Esophagus (tissue), 2 donors: ENCODE data around the gene PSTK. TPM values are rescaled to one million over a fixed set of nuclear protein-coding genes. Genes with fewer than 3 reads are reported as not detected.

Experiments used
- H3K27ac ChIP-seq, 2 donors: one replicate each; pipeline ENCODE4 v1.5.1; 2013; ENCODE audit warnings: low read depth in 2 of 2, mild to moderate bottlenecking in 2 of 2, inconsistent platforms in 1 of 2, low read length in 1 of 2, moderate library complexity in 1 of 2
- H3K27me3 ChIP-seq, 2 donors: one replicate each; pipeline ENCODE4 v1.6.1; 2013; ENCODE audit warnings: low read length in 2 of 2, control low read depth in 1 of 2, mild to moderate bottlenecking in 1 of 2; ENCODE audit not compliant: insufficient read depth in 2 of 2, control insufficient read depth in 1 of 2
- H3K36me3 ChIP-seq, 2 donors: one replicate each; pipeline ENCODE4 v1.6.1; 2013; ENCODE audit warnings: low read length in 1 of 2; ENCODE audit not compliant: control insufficient read depth in 2 of 2, insufficient read depth in 2 of 2
- H3K4me1 ChIP-seq, 2 donors: one replicate each; pipeline ENCODE4 v1.6.1; 2013; ENCODE audit warnings: low read length in 1 of 2; ENCODE audit not compliant: control insufficient read depth in 2 of 2, insufficient read depth in 2 of 2
- H3K4me3 ChIP-seq, 2 donors: one replicate each; pipeline ENCODE4 v1.5.1; 2013; ENCODE audit warnings: low read length in 2 of 2, mild to moderate bottlenecking in 2 of 2, low read depth in 1 of 2, moderate library complexity in 1 of 2
- H3K9me3 ChIP-seq, 2 donors: one replicate each; pipeline ENCODE4 v1.6.1; 2013; ENCODE audit warnings: mild to moderate bottlenecking in 2 of 2, low read depth in 1 of 2, low read length in 1 of 2, moderate library complexity in 1 of 2; ENCODE audit not compliant: control insufficient read depth in 2 of 2, insufficient read depth in 1 of 2
- WGBS, 2 donors: extraction: QIAGEN DNeasy Blood & Tissue Kit; methylation state at CpG; one replicate each; pipeline ENCODE4 v1.1.7; 2013; 5-methylcytosine and 5-hydroxymethylcytosine counted together
- polyA plus RNA-seq, 2 donors: library from polyadenylated mRNA; stranded (reverse); fragments of 200-250 nt; gene quantifications; one replicate each; pipeline ENCODE4 v1.2.3, GENCODE V29; 2013
- donor health status: healthy with polysubstance abuse.
- donor health status: Bipolar disorder and iron deficiency.

PSTK gene
- polyA plus RNA-seq, 2 donors, result 2.7 to 2.9 TPM

DNA sequence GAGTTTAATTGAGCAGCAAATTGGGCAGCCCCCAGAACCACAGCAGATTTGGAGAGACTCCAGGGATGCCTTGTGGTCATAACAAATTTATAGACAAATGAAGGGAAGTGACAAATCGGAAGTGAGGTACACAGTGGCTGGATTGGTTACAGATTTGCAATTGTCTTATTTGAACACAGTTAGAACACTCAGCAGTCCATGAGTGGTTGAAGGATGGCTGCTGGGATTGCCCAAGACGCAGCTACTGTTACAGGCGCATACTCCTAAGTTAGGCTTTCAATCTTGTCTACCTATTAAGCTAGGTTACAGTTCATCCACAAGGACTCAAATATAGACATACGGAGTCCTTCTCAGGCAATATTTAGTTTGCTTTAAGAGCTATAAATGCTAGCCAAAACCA, 36.0 kb downstream of the PSTK start:
- H3K4me1 ChIP-seq, result peaks cover 3 to 6% of the 10 kb centered on the region in 2 donors
- H3K27me3 ChIP-seq, result no peaks in the 10 kb centered on the region
- no peak overlapping the region for H3K4me3 ChIP-seq
- H3K9me3 ChIP-seq, result no peaks in the 10 kb centered on the region
- H3K27ac ChIP-seq, result no peak overlapping the region
- 94 to 96% methylated on average over 4 of the region's 4 CpGs for WGBS, 2 donors
- H3K36me3 ChIP-seq, result no peaks in the 10 kb centered on the region

DNA sequence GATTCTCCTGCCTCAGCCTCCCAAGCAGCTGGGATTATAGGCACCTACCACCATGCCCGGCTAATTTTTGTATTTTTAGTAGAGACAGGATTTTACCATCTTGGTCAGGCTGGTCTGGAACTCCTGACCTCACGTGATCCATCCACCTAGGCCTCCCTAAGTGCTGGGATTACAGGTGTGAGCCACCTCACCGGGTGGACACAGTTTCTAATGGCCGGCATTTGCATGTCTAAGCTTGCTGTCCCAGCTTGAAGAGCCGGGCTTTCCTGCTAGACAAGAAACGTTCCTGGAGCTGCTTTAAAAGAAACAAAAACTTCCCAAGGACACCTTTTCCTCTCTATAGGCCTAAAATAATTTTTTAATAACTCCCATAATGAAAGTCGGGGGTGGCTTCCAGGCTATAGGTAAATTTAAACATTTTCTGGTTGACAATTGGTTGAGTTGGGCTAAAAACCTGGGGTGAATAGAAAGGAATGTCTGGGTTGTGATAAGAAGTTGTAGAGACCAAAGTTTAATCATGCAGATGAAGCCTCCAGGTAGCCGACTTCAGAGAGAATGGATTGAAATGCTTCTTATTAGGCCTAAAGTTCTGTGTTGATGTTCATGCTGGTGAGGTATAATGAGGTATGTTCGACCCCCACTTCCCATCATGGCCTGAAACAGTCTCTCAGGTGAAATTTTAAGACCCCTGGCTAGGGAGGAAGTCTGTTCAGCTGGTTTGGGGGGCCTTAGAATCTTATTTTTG, 37.4 kb downstream of the PSTK start:
- Histone ChIP-seq H3K27ac (peak overlapping the region in 1 of 2 donors; percentile 77), H3K36me3 (no peaks in the 10 kb centered on the region), H3K4me1 (peaks cover 3 to 6% of the 10 kb centered on the region in 2 donors), H3K27me3 (no peaks in the 10 kb centered on the region), H3K9me3 (no peaks in the 10 kb centered on the region), H3K4me3 (no peak overlapping the region)
- WGBS, 2 donors, result 60 to 63% methylated on average over 9 of the region's 9 CpGs

DNA sequence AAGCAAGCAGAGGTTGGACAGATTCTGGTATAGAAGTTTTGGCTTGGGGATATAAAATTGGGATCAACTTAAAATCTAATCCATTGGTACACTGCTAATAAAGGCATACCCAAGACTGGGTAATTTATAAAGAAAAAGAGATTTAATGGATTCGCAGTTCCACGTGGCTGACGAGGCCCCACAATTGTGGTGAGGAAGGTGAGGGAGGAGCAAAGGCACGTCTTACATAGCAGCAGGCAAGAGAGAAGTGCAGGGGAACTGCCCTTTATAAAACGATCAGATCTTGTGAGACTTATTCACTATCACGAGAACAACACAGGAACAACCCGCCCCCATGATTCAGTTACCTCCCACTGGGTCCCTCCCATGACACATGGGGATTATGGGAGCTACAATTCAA, 38.3 kb downstream of the PSTK start:
- 87 to 88% methylated on average over 7 of the region's 7 CpGs for WGBS, 2 donors
- peaks cover under 1 to 4% of the 10 kb centered on the region in 2 donors for H3K4me1 ChIP-seq
- no peak overlapping the region for H3K4me3 ChIP-seq
- no peaks in the 10 kb centered on the region for H3K9me3 ChIP-seq
- no peaks in the 10 kb centered on the region for H3K27me3 ChIP-seq
- no peaks in the 10 kb centered on the region for H3K36me3 ChIP-seq
- H3K27ac ChIP-seq, result no peak overlapping the region

DNA sequence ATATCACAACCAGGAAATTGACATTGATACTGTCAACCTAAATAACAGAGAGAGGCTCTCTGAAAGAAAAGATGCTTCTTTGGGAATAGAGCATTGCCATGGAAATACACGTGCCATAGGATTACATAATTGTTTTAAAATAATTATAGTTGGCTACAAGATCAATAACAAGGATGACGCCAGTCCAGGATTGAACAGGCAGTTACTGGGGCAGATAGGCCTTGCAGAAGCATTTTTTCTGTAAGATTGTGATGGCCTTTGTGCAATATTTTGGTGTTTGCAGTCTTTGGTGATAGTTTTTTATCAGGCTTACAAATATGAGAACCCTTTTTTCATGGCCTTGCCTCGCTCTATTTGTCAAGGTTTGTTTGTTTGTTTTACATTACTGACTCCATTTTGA, 39.1 kb downstream of the PSTK start:
- no peaks in the 10 kb centered on the region for H3K9me3 ChIP-seq
- no peaks in the 10 kb centered on the region for H3K4me1 ChIP-seq
- no peak overlapping the region for H3K4me3 ChIP-seq
- H3K27me3 ChIP-seq, result no peaks in the 10 kb centered on the region
- no peak overlapping the region for H3K27ac ChIP-seq
- 76 to 87% methylated on average over 3 of the region's 3 CpGs for WGBS, 2 donors
- no peaks in the 10 kb centered on the region for H3K36me3 ChIP-seq

DNA sequence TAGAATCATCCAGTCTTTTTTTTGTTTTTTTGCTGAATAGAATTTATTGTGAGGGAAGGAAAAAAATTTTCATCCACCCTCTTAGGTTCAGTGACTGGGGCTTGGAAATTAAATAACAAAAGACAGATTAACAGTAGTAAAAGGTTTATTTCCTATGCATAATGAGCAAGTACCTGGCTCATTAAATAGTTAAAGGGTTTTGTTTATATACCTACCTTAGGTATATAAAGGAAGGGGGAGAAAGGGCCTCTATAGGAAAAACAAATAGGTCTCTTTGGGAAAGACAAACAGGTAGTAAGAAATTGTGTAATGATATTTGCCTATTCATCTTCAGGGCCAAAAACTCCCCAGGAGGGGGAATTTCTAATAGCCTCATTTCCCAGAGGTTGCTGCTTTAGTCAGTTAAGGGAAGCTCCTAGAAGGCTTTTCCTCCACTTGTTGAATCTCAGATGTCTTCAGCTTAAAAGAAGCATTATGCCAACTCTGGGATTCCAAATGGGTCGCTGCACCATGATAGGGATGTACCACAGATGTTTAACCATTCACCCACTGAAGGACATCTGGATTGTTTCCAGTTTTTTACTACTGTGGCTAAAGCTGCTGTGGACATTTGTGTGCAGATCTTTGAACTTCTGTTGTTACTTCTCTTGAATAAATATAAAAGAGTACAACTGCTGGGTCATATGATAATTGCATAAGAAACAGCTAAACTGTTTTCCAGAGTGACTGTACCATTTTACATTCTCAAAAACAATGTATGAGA, 39.9 kb downstream of the PSTK start:
- WGBS, 2 donors, result 57 to 79% methylated on average over 1 of the region's 1 CpG
- Histone ChIP-seq H3K27me3 (no peaks in the 10 kb centered on the region), H3K4me1 (no peaks in the 10 kb centered on the region), H3K4me3 (no peak overlapping the region), H3K9me3 (no peaks in the 10 kb centered on the region), H3K36me3 (no peaks in the 10 kb centered on the region), H3K27ac (no peak overlapping the region)

DNA sequence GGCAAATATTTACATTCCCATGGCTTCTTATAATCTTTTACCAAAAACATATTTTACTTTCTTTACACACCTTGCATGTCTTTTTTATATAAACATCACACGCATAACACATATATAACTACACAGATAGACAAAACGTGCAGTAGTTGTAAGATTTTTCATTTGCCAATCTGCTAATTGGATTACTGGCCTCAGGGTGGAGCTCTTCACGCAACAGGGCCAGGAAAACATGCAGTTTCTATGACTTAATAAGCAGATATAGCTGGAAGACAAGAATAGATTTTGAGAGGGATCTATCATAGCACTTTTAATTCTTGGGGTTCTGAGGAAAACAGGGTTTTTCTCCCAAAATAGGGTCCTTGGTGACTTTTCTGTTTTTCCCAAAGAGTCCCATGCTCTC, 41.3 kb downstream of the PSTK start:
- Histone ChIP-seq H3K4me3 (no peak overlapping the region), H3K27ac (no peak overlapping the region), H3K9me3 (no peaks in the 10 kb centered on the region), H3K36me3 (no peaks in the 10 kb centered on the region), H3K4me1 (no peaks in the 10 kb centered on the region), H3K27me3 (no peaks in the 10 kb centered on the region)
- 65% methylated on average over 3 of the region's 3 CpGs for WGBS, 2 donors

DNA sequence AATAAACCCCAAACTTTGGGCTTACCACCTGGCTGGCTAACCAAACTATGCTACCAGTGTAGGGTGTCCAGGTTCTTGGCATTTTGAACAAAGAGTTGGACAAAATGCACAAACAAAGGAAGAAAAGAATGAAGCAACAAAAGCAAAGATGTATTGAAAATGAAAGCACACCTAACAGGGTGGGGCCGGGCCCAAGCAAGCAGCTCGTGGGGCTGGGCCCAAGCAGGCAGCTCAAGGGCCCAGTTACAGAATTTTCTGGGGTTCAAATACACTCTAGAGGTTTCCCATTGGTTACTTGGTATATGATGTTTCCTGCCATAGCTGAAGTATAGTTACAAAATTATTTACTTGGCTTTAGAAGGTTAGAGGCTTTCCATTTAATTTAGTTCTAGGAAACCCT, 44.3 kb downstream of the PSTK start:
- WGBS, 2 donors, result 71 to 72% methylated on average over 2 of the region's 2 CpGs
- H3K36me3 ChIP-seq, result no peaks in the 10 kb centered on the region
- no peaks in the 10 kb centered on the region for H3K4me1 ChIP-seq
- H3K27me3 ChIP-seq, result no peaks in the 10 kb centered on the region
- no peak overlapping the region for H3K4me3 ChIP-seq
- H3K9me3 ChIP-seq, result no peaks in the 10 kb centered on the region
- no peak overlapping the region for H3K27ac ChIP-seq

DNA sequence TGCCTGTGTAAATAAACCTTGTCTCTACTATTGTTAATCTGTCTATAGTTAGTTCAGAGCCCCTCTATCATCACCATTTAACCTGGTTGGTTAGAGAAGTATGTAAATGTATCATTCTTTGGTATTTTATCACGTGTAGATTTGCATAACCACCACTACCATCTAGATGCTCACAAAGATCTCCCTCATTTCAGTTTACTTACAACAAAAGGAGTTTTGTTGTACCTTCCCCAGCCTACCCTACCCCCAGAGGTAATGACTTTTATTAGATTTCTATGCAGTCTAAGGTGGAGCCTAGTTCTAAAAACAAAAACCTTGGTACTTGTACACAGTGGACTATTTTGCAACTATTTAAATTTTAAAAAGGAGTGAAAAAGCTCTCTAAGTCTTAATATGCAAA, 46.1 kb downstream of the PSTK start:
- Histone ChIP-seq H3K36me3 (no peaks in the 10 kb centered on the region), H3K9me3 (no peaks in the 10 kb centered on the region), H3K27ac (no peak overlapping the region), H3K4me1 (no peaks in the 10 kb centered on the region), H3K27me3 (no peaks in the 10 kb centered on the region), H3K4me3 (no peak overlapping the region)
- 59 to 61% methylated on average over 1 of the region's 1 CpG for WGBS, 2 donors

DNA sequence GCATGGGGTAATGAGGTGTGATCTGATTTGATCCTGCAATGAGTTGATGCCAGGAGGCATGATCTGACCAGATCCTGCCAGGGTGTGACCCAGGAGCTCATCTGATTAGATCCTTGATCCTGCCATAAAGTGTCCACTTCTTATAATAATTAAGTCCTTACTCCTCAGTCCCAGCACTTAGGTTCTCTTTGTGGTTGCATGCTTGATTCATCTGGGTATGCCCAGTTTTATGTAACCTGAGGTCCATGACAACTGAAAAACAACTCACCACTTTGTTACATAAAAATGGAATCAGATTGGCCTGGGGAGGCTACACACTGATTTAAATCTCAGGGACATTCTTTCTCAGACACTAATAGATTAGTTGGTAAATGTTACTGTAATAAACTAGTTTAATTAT, 47.7 kb downstream of the PSTK start:
- no peak overlapping the region for H3K4me3 ChIP-seq
- H3K4me1 ChIP-seq, result no peaks in the 10 kb centered on the region
- H3K36me3 ChIP-seq, result no peaks in the 10 kb centered on the region
- H3K27me3 ChIP-seq, result no peaks in the 10 kb centered on the region
- H3K9me3 ChIP-seq, result no peaks in the 10 kb centered on the region
- H3K27ac ChIP-seq, result no peak overlapping the region

DNA sequence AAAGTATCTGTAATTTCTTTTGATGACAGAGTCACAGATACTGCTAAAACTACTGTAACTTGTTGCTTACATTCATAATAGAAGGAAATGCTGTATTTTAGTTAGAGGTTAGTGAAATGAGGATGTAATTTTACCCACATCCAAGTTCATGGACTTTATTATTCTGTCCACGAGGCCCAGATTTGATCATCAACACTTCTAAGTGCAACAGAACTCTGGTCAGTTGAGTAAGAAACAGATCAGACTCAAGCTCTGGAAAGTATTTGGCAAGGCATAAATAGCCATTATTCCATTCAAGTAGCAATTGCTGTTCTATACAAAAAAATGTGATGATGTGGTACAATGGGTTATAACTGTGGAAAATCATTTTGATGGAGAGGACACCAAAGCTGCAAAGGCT, 50.9 kb downstream of the PSTK start:
- 79 to 83% methylated on average over 1 of the region's 1 CpG for WGBS, 2 donors

More for the DNA sequence above, 50.9 kb downstream of the PSTK start:
- Histone ChIP-seq H3K4me3 (no peak overlapping the region), H3K4me1 (no peaks in the 10 kb centered on the region), H3K27me3 (no peaks in the 10 kb centered on the region), H3K36me3 (no peaks in the 10 kb centered on the region), H3K9me3 (no peaks in the 10 kb centered on the region), H3K27ac (no peak overlapping the region)
